Measurements from ENCODE around the gene SEMA3B.

Gene SEMA3B

DNA sequence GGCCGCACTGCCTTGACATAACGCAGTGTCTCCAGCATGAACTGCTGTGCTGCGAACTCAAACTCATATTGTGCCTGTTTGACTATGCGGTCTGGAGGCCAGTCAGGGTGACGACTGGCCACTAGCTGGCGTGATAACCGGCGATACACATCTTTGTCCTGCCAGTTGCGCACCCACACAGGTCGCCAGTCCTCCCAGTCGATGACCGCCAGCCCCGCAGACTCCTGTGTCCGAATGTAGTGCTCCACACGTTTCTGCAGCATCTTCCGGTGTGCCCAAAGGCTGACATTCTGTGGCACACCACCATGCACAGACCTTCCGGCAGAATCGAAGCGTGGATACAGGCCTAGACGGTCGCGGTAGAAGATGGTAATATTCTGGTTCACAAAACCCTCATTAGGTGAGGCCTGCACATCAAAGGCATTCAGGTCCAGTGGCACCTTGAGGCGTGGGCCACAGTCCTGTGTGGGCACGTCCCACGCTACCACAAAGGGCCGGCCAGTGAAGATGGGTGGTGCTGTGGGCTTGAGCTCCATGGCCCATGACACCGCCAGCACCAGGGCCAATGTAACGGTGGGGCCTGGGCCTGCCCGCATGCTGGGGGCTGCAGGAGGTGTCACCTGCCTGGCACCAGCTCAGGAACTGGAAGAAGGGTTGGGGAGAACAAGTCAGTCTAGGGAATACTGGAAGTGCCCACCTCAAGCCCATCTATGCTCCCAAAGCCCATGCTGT lies 51.1 kb downstream of the SEMA3B start:
- Histone ChIP-seq H3K9ac (ENCODE audit: low read length) (peak overlapping the region; percentile 92), H3K4me3 (ENCODE audit: low read length) (peak overlapping the region; percentile 62), H3K4me1 (ENCODE audit: control insufficient read depth, insufficient read depth, low read length) (peaks cover 76% of the 10 kb centered on the region), H3K9me3 (ENCODE audit: control insufficient read depth, low read length) (no peaks in the 10 kb centered on the region), H3K36me3 (ENCODE audit: control insufficient read depth, insufficient read depth, low read length) (peaks cover 13% of the 10 kb centered on the region), H3K27me3 (ENCODE audit: control insufficient read depth, insufficient read depth, low read length) (no peaks in the 10 kb centered on the region)

GRCh38 chr3:50320853-50321335 lies 51.9 kb downstream of the SEMA3B start:
- Histone ChIP-seq H3K9me3 (ENCODE audit: control insufficient read depth, low read length) (no peaks in the 10 kb centered on the region), H3K9ac (ENCODE audit: low read length) (peak overlapping the region; percentile 92), H3K4me3 (ENCODE audit: low read length) (peak overlapping the region; percentile 62), H3K36me3 (ENCODE audit: control insufficient read depth, insufficient read depth, low read length) (peaks cover 7% of the 10 kb centered on the region), H3K4me1 (ENCODE audit: control insufficient read depth, insufficient read depth, low read length) (peaks cover 67% of the 10 kb centered on the region), H3K27me3 (ENCODE audit: control insufficient read depth, insufficient read depth, low read length) (no peaks in the 10 kb centered on the region)

DNA sequence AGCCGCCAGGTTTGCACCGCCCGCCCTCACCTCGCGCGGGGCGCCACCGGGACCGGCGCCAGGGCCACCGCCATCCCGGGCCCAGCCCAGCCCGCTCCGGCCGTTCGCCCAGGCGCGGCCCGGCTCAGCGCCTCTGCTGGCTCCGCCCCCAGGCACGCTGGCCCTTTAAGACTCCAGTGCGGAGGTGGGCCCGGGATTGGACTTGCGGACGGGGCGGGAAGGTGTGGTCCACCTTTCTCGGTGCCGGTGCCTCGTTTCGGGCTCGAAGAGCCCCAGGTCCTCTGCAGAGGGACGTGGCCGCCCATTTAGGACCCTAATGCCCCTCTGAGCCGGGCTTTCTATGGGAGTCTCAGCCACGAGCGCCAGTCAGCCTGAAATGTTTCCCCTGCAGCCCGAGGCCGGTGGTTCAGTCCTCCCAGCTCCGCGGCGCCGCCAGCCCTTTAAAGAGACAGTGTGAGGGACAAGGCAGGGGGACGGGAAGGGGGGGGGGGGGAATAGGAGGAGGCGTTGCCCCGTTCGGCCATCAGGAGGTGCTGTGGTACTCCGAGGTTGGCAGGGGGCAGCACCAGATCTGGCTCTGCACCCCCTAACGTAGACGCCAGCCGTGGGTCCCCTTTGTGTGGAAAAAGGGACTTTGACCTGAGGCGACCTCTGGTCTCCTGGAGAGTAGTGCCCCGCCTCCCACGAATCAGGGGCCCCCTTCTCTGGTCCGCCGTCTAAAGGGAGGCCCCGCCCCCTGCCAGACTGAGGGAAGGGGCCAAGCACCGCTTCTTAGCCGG lies 52.6 kb downstream of the SEMA3B start:
- Histone ChIP-seq H3K9me3 (ENCODE audit: control insufficient read depth, low read length) (no peaks in the 10 kb centered on the region), H3K4me1 (ENCODE audit: control insufficient read depth, insufficient read depth, low read length) (peaks cover 61% of the 10 kb centered on the region), H3K36me3 (ENCODE audit: control insufficient read depth, insufficient read depth, low read length) (peaks cover 7% of the 10 kb centered on the region), H3K9ac (ENCODE audit: low read length) (peak overlapping the region; percentile 92), H3K4me3 (ENCODE audit: low read length) (peak overlapping the region; percentile 62), H3K27me3 (ENCODE audit: control insufficient read depth, insufficient read depth, low read length) (no peaks in the 10 kb centered on the region)

DNA sequence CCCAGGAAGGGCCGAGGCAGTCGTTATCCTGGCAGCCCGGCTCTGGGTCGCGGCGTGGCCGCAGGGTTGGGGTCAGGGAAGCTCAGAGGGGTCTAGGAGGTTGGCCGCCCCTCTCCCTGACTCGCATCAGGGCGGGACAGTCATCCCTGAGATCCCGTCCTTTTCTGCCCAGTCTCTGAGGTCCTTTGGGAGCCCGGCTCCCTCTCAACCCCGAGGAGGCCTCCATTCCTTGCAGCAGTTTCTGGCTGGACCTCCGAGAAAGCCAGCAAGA lies 53.1 kb downstream of the SEMA3B start:
- Histone ChIP-seq H3K36me3 (ENCODE audit: control insufficient read depth, insufficient read depth, low read length) (peaks cover 7% of the 10 kb centered on the region), H3K4me1 (ENCODE audit: control insufficient read depth, insufficient read depth, low read length) (peaks cover 60% of the 10 kb centered on the region), H3K9me3 (ENCODE audit: control insufficient read depth, low read length) (no peaks in the 10 kb centered on the region), H3K9ac (ENCODE audit: low read length) (peak overlapping the region; percentile 92), H3K27me3 (ENCODE audit: control insufficient read depth, insufficient read depth, low read length) (no peaks in the 10 kb centered on the region), H3K4me3 (ENCODE audit: low read length) (peak overlapping the region; percentile 62)

GRCh38 chr3:50322386-50323091 lies 53.6 kb downstream of the SEMA3B start, which contains the start of gene HYAL2:
Gene HYAL2 (minus strand): TSS chr3:50322745. CDS start chr3:50320489, 2,256 bp downstream.
- peaks cover 7% of the 10 kb centered on the region for H3K36me3 ChIP-seq (ENCODE audit: control insufficient read depth, insufficient read depth, low read length)
- H3K4me3 ChIP-seq (ENCODE audit: low read length): peak within 1 kb of the TSS; percentile 62
- peak within 1 kb of the TSS; percentile 92 for H3K9ac ChIP-seq (ENCODE audit: low read length)
- peaks cover 60% of the 10 kb centered on the region for H3K4me1 ChIP-seq (ENCODE audit: control insufficient read depth, insufficient read depth, low read length)
- no peaks in the 10 kb centered on the region for H3K9me3 ChIP-seq (ENCODE audit: control insufficient read depth, low read length)
- no peaks in the 10 kb centered on the region for H3K27me3 ChIP-seq (ENCODE audit: control insufficient read depth, insufficient read depth, low read length)

DNA sequence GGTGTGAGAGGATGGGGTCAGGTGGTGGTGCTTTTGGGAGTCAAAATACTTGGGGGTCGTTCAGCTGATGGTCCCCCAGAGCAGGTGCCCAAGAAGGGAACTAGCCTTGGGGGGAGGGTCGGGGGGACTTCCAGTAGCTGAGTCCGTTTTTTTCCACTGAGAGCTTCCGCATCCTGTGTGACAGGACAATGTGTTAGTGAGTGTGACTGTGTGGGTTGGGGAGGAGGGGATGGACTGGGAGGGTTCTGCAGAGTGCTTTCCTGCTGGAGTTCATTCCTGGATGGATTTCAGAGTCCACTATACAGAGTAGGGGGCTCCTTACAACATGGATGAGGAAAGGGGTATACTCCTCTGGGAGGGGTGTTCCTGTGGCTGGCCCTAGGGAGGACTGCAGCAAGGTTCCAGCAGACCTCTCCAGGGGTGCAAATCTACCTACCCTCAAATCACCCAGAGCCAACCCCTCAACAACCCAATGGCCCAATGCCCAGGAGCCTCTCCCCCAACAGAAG lies 54.2 kb downstream of the SEMA3B start:
- Histone ChIP-seq H3K9ac (ENCODE audit: low read length) (peak overlapping the region; percentile 92), H3K27me3 (ENCODE audit: control insufficient read depth, insufficient read depth, low read length) (no peaks in the 10 kb centered on the region), H3K36me3 (ENCODE audit: control insufficient read depth, insufficient read depth, low read length) (peaks cover 4% of the 10 kb centered on the region), H3K4me3 (ENCODE audit: low read length) (no peak overlapping the region), H3K4me1 (ENCODE audit: control insufficient read depth, insufficient read depth, low read length) (peaks cover 55% of the 10 kb centered on the region), H3K9me3 (ENCODE audit: control insufficient read depth, low read length) (no peaks in the 10 kb centered on the region)

DNA sequence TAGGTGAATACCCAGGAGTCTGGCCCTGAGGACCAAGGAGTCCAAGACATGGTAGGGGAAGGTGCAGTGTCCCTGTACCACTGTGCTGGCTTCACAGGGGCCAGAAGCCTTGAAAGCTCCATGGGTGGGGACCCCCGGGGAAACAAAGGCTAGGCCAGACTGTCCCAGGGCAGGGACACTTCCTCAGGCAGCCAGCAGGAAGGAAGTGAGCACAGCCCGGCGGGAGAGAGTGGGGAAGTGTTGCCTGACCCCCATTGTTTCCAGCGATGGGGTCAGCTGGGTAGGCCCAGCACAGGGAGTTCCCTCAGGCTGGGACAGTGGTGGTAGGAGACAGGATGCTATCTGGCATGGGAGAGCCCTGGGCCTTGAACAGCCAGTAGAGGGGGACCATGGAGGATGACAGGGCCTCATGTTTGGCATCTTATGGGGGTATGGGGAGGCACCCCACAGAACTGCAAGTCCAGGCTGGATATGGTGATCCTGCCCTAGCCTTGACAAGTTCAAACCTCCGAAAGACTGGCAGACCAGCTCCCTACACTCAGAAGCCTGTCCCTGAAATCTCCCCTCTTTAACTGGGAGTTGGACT lies 54.8 kb downstream of the SEMA3B start:
- H3K27me3 ChIP-seq (ENCODE audit: control insufficient read depth, insufficient read depth, low read length): no peaks in the 10 kb centered on the region
- no peak overlapping the region for H3K9ac ChIP-seq (ENCODE audit: low read length)

DNA sequence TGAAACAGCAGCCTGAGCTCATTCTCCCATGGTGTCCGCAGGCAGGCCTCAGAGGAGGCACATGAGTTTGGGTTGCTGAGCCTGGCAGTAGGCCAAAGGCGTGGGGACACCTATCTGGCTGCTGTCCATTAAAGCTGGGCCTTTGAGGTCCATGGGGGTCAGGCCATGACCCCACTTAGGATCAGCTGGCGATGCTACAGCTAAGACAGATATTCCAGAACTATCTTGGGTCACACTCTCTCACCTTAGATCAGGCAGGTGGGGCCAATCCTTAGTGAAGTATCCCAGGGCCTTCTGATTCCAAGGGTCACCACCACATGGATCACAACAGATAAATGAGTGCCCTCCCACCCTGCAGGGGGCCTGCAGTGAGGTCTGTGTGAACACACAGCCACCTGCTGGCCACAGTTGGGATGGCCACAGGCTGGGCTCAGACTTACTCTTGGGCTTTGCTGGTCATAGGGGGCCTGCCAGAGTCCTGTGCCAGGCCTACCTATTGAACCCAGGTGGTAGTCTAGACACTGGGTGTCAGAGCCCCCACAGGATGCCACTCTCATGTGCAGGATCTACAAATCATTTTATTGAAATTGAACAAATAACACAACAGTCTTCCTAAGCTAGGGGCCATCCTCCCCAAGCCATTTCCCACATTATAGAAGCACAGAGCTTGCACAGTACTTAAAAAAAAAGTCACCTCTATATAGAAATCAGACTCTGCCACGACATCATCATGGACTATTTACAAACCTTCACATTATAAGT lies 55.6 kb downstream of the SEMA3B start:
- Histone ChIP-seq H3K36me3 (ENCODE audit: control insufficient read depth, insufficient read depth, low read length) (no peaks in the 10 kb centered on the region), H3K9ac (ENCODE audit: low read length) (no peak overlapping the region), H3K4me1 (ENCODE audit: control insufficient read depth, insufficient read depth, low read length) (peaks cover 46% of the 10 kb centered on the region), H3K27me3 (ENCODE audit: control insufficient read depth, insufficient read depth, low read length) (no peaks in the 10 kb centered on the region), H3K4me3 (ENCODE audit: low read length) (no peak overlapping the region), H3K9me3 (ENCODE audit: control insufficient read depth, low read length) (no peaks in the 10 kb centered on the region)

More for the DNA sequence above, 54.8 kb downstream of the SEMA3B start:
- H3K9me3 ChIP-seq (ENCODE audit: control insufficient read depth, low read length): no peaks in the 10 kb centered on the region
- H3K4me3 ChIP-seq (ENCODE audit: low read length): no peak overlapping the region
- peaks cover 53% of the 10 kb centered on the region for H3K4me1 ChIP-seq (ENCODE audit: control insufficient read depth, insufficient read depth, low read length)
- H3K36me3 ChIP-seq (ENCODE audit: control insufficient read depth, insufficient read depth, low read length): no peaks in the 10 kb centered on the region

DNA sequence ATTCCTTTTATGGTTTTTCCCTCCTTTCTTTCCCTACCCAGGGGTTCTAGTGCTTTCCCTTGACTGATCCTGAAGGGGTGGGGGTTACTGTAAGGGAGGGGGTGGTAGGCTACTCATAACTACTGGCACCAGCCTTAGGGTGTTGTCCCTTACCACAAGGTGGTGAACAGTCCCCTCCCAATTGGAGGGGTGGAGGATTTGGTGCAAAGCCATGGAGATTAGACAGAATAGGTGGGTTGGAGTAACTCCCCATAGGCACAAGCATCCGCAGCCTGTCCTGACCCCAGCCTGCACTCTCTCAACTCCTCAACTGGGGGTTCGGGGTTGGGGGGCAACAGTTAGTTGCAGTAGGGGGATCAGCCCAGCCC lies 56.1 kb downstream of the SEMA3B start:
- peaks cover 4% of the 10 kb centered on the region for H3K36me3 ChIP-seq (ENCODE audit: control insufficient read depth, insufficient read depth, low read length)
- no peaks in the 10 kb centered on the region for H3K9me3 ChIP-seq (ENCODE audit: control insufficient read depth, low read length)
- no peak overlapping the region for H3K9ac ChIP-seq (ENCODE audit: low read length)
- H3K4me3 ChIP-seq (ENCODE audit: low read length): no peak overlapping the region
- peaks cover 41% of the 10 kb centered on the region for H3K4me1 ChIP-seq (ENCODE audit: control insufficient read depth, insufficient read depth, low read length)
- no peaks in the 10 kb centered on the region for H3K27me3 ChIP-seq (ENCODE audit: control insufficient read depth, insufficient read depth, low read length)

- no peak overlapping the region for H3K4me3 ChIP-seq (ENCODE audit: low read length)
- H3K9me3 ChIP-seq (ENCODE audit: control insufficient read depth, low read length): no peaks in the 10 kb centered on the region
- H3K4me1 ChIP-seq (ENCODE audit: control insufficient read depth, insufficient read depth, low read length): peaks cover 36% of the 10 kb centered on the region
- no peak overlapping the region for H3K9ac ChIP-seq (ENCODE audit: low read length)
- H3K27me3 ChIP-seq (ENCODE audit: control insufficient read depth, insufficient read depth, low read length): no peaks in the 10 kb centered on the region
- peaks cover 9% of the 10 kb centered on the region for H3K36me3 ChIP-seq (ENCODE audit: control insufficient read depth, insufficient read depth, low read length)
Measured at GRCh38 chr3:50325497-50326181, 56.7 kb downstream of the SEMA3B start.

GRCh38 chr3:50326182-50326541 lies 57.2 kb downstream of the SEMA3B start:
- peaks cover 35% of the 10 kb centered on the region for H3K4me1 ChIP-seq (ENCODE audit: control insufficient read depth, insufficient read depth, low read length)

More at GRCh38 chr3:50326182-50326541, 57.2 kb downstream of the SEMA3B start:
- Histone ChIP-seq H3K27me3 (ENCODE audit: control insufficient read depth, insufficient read depth, low read length) (no peaks in the 10 kb centered on the region), H3K4me3 (ENCODE audit: low read length) (no peak overlapping the region), H3K36me3 (ENCODE audit: control insufficient read depth, insufficient read depth, low read length) (peaks cover 14% of the 10 kb centered on the region), H3K9ac (ENCODE audit: low read length) (no peak overlapping the region), H3K9me3 (ENCODE audit: control insufficient read depth, low read length) (no peaks in the 10 kb centered on the region)

Measured in mucosa of stomach (tissue), 1 donor.